Upper lobe of left lung (tissue), 4 donors: Measurements from ENCODE around the gene BEND7.

Experiments
- EP300 ChIP-seq, 4 donors: sonication (generic); formaldehyde crosslinking; IDR thresholded peaks; one replicate each; pipeline ENCODE4 v1.5.1; 2017; ENCODE audit warnings: antibody characterized with exemption in 4 of 4, control low read depth in 2 of 4
- POLR2A ChIP-seq, 4 donors: fragments of 450-650 bp; IDR thresholded peaks; one replicate each; pipeline ENCODE4 v1.5.1; 2016 to 2017; ENCODE audit warnings: antibody characterized with exemption in 4 of 4, mild to moderate bottlenecking in 2 of 4
- POLR2AphosphoS5 ChIP-seq, 2 donors: sonication (generic); formaldehyde crosslinking; IDR thresholded peaks; one replicate each; pipeline ENCODE4 v1.5.1; 2017; ENCODE audit warnings: antibody characterized with exemption in 2 of 2
- TF ChIP-seq, protein P1 (sequence below), 6 experiments: fragments of 450-650 bp in 4 of 6; fragments of 200-600 bp in 2 of 6; sonication (generic) in 2 of 6; IDR thresholded peaks; one replicate each; pipeline ENCODE4 v1.5.1; 2016 to 2019; ENCODE audit warnings: antibody characterized with exemption in 6 of 6

DNA sequence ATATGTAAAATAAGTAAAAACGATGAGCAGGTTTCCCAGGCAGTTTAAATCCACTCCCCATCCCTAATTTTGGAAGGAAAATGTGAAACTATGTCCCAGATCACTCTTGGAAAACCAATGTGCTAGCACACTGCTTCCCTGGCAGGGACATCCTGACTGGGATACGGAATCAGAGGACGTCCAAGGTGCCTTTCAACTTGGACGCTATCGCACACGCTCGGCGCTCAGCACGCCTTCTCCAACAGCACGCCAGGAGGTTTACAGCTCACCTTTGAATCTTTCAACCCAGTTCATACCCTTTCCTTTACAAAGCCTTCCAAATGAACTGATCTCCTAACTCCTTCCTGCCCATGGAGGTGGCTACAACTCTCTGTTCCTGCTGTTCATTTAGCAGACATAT is 47.1 kb downstream of the BEND7 start:
- no peak for TF ChIP-seq POLR2AphosphoS5 (IDR thresholded peaks at IDR 0.05)
- TF ChIP-seq, protein P1, sequence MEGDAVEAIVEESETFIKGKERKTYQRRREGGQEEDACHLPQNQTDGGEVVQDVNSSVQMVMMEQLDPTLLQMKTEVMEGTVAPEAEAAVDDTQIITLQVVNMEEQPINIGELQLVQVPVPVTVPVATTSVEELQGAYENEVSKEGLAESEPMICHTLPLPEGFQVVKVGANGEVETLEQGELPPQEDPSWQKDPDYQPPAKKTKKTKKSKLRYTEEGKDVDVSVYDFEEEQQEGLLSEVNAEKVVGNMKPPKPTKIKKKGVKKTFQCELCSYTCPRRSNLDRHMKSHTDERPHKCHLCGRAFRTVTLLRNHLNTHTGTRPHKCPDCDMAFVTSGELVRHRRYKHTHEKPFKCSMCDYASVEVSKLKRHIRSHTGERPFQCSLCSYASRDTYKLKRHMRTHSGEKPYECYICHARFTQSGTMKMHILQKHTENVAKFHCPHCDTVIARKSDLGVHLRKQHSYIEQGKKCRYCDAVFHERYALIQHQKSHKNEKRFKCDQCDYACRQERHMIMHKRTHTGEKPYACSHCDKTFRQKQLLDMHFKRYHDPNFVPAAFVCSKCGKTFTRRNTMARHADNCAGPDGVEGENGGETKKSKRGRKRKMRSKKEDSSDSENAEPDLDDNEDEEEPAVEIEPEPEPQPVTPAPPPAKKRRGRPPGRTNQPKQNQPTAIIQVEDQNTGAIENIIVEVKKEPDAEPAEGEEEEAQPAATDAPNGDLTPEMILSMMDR (IDR thresholded peaks at IDR 0.05) = no peak
- no peak for TF ChIP-seq POLR2A (IDR thresholded peaks at IDR 0.05)
- no peak for TF ChIP-seq EP300 (IDR thresholded peaks at IDR 0.05)
